HG03045 (cell line): Measurements from ENCODE around the gene MIB2.
"Not testable (repeated sequence)": the region's sequence is repeated elsewhere in the genome, so short reads cannot be mapped to it uniquely, and the experiment has no call there.

ENCODE experiments used
- ATAC-seq: cut with Tn5 transposase; IDR thresholded peaks from one replicate; pipeline ENCODE4 v1.9.1; 2021; ENCODE audit warnings: mild to moderate bottlenecking, moderate library complexity; ENCODE audit not compliant: unreplicated experiment

The MIB2 gene

DNA sequence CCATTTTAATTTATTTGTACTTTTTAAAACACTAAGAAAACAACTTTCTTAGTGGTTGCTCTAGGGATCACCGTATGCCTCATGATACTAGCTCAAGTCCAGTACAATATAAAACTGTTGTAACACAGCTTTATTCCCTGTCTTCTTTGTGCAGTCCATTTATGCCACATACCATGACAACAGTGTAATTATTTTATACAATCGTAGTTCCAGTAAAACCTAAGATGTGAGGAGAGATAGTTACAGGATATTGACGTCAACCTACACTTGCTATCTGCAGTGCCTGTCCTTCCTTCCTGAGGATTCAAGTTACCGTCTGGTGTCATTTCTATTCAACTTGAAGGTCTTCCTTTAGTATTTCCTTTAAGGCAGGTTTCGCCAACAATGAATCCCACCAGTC, 31.0 kb downstream of the MIB2 start:
- ATAC-seq, result not testable (repeated sequence)

DNA sequence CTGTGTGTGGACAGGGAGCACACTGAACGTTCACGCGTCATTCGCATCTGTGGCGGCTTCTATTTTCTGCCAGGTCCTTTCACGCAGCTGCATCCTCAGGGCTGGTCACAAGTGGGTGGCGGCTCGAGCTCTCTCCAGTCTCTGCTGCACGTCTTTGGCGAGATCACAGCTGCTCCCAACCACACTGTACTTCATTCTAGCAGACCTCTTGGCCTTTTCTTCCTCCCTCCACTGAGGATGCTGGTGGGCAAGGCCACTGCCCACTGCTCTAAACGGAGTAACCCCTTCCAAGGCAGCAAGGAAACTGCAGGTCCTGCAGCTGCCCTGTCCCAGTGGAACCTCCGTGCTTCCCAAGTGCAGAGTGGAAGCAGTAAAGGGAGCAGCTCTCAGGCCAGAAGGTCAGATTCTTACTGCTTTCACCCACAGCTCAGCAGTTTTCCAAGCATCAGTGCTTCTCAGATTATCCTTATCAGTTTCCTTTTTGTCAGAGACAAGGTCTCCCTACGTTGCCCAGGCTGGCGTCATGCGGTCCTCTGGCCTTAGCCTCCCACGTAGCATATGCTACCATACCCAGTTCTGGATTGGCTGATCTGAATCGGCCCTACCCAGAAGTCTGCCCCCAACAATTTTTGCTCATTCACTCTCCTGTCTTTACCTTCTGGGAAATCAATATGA, 32.4 kb downstream of the MIB2 start:
- ATAC-seq, result not testable (repeated sequence)

DNA sequence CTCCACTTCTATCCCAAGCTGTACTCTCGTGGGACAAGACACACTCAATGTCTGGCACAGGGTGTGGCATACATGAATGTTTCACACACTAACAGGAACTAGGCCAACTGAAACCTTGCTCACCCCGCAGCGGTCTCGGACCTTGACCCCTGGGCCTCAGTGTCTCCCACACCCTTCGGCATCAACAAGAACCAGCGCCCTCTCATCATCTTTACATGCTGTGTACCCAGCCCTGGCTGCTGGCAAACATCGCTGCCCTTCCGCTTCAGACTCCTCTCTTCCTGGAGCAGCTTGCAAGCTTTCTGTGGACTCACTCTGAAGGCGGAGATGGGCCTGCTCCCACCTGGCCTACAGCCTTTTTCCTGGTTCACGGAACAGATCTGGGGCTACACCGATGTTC, 33.0 kb downstream of the MIB2 start:
- ATAC-seq, result not testable (repeated sequence)

DNA sequence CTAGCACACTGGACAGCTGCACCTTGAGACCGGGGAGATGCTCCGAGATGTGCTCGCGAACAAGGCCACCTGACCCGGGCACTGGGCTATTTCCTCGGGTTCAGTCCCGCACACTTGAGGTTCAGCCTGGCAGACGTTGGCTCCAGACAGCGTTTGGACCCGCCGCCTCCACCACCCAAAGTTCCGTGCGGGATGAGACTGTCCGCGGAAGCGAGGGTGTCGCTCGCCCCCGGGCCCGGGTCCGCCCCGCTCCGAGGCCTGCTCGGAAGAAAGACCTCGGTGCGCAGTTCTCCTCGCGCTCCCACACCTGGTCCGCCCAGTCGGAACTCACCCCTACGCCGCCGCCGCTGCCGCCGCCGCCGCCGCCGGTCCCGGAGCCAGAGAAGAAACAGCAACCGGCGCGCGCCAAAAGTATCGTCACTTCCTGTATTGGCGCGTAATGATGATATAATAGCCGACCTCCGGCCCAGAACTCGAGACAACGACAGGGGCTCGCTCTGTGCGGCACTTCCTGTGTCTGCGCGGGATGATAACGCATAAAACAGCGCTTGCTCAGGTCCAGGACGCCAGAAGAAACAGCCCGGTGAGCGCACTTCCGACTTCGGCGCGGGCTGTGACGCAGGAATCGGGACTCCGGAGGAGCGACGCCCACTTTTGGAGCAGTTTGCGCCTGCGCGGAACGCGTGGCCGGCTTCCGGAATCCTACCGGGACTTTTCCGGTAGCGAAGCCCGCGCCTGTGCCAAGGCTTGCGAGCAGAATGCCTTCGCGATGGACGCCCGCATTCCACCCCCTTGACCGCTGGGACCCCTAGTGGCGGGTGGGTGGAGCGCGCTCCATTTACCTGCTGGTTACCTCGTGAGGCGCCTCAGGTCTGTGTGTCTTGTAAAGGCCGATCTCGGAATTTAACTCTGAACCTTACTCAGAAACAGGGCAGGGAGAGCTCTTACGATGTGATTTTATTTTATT, 43.6 kb downstream of the MIB2 start, which contains the start of gene CDK11B:
Gene CDK11B (minus strand): TSS at position 422 of the 967 bp plus-strand sequence. CDS start 1,519 bp downstream, outside the sequence.
- ATAC-seq, result peak; percentile 81

DNA sequence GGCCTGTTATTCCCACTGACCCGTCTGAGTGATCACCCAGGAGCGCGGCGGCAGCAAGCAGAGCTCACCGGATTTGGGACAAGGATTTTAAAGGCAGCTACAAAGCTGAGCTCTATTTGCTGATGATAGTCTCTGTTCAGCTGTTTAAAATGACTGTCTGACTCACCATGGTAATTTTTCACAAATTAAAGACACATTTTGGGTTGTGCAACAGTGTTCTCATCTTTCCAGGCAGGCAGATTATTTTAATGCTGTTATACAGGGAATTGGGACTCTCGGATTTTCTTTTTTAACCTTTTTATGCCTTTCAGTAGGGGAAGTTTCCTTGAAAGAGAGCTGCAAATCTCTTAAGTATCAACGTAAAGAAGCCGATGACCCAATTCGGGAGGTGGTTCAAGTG, 47.1 kb downstream of the MIB2 start:
- not testable (repeated sequence) for ATAC-seq

DNA sequence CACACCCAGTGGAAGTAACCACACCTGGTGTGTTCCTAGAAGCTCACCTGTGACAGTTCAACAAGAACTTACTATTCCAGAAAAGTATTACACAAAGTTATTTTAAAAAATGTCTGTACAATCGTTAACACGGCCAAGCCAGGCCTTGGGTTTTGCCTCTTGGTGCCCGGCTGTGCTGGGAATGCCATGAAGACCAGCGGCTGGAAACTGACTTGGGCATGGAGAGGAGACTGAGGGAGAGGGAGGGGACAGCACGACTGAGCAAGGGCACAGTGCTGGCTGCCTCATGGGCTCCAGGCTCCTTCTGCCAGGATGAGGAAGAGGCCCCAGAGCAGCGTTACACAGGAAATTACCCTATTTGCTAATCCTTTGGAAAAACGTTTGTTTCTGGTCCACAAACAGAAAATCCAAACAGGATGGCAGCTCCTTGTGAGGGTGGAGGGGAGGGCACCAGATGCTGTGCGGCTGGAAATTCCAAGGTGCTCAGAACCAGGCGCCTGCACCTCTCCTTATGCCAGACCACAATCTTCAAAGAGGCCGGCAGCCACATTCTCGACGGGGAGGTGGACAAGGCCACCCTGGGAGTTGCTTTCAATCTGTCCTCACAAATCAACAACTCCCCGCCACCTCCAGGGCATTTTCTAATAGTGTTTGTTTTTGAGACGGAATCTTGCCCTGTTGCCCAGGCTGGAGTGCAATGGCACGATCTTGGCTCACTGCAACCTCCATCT, 47.7 kb downstream of the MIB2 start:
- not testable (repeated sequence) for ATAC-seq

DNA sequence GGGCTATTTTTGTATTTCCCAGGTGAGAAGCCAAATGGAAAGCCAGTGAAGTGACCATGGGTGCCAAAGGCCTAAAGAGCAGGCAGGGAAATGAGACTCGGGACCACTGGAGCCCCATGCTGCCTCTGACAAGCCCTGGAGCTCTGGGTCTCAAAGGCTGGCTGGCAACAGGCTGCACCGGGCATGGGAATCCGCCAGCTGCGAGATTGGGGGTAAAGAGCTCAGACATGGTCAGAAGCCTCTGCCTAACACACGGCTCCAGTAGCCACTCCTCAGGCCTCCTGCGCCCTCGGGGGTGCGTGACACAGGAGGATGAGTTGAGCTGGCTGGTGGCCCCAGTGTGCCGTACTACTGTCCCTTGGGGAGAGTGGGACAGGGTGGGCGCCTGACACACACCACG, 49.0 kb downstream of the MIB2 start:
- not testable (repeated sequence) for ATAC-seq

DNA sequence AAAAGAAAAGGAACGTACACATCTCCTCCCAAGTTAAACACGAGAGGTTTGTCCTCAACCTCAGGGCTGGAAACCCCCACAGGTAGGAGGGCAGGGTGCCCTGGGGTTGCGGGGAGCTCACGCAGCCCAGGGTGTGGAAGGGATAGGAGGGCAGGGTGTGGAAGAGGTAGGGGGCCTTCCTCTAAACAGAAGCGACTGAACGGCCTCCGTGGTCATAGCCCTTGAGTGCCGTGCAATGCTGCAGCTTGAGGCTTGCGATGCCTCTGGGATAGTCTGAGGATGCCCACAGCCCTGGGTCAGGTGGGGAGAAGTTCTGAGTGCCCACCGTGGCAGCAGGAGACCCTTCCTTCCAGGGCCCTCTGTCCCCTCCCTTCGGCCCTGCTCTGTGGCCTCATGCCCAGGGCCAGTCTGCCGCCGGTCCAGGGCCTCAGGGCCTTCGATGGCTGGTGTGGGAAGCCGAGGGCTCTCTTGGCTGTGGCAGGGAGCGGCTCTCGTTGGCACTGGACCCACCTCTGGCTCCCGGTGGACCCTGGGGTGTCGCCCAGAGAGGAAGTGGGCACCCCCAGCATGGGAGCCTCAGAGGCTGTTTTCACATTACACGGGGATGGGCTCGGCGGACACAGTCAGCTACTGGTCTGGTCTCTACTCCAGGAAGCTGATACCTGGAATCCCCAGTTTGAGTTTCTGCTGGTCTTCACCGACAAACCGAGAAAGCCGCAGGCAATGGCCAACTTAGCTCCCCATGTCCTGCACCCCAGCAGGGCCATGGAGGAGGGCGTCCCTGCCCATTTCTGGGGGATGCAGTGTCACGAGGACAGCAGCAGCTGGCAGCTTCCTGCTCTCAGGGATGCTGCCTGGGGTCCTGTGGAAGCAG, 49.9 kb downstream of the MIB2 start:
- no peak for ATAC-seq

DNA sequence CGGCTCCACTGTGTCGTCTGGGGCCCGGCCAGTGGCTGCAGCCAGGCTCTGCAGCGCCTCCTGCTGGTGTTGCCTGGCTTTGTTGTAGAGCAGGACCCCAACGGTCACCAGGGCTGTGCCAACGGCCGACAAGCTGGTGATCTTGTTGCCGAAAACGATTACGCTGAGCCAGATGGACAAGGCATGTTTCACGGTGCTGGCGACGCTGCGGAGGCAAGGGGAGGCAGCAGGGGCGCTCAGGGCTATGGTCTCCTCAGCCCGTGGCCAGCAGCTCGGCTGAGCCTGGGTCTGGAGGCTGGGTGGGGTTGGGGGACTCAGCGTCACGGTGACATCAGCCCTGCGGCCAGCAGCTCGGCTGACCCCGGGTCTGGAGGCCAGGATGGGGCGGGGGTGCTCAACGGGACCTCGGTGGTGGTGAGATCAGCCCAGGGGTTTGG, 50.5 kb downstream of the MIB2 start:
- no peak for ATAC-seq

DNA sequence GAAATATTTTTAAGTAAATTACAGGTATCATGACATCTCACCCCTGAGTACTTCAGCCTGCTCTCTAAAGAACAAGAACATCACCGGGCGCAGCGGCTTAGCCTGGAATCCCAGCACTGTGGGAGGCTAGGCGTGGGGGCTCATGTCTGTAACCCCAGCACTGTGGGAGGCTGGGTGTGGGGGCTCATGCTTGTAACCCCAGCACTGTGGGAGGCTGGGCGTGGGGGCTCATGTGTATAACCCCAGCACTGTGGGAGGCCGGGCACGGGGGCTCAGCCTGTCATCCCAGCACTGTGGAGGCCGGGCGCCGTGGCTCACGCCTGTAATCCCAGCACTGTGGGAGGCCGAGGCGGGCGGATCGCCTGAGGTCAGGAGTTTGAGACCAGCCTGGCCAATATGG, 51.2 kb downstream of the MIB2 start:
- ATAC-seq, result no peak

DNA sequence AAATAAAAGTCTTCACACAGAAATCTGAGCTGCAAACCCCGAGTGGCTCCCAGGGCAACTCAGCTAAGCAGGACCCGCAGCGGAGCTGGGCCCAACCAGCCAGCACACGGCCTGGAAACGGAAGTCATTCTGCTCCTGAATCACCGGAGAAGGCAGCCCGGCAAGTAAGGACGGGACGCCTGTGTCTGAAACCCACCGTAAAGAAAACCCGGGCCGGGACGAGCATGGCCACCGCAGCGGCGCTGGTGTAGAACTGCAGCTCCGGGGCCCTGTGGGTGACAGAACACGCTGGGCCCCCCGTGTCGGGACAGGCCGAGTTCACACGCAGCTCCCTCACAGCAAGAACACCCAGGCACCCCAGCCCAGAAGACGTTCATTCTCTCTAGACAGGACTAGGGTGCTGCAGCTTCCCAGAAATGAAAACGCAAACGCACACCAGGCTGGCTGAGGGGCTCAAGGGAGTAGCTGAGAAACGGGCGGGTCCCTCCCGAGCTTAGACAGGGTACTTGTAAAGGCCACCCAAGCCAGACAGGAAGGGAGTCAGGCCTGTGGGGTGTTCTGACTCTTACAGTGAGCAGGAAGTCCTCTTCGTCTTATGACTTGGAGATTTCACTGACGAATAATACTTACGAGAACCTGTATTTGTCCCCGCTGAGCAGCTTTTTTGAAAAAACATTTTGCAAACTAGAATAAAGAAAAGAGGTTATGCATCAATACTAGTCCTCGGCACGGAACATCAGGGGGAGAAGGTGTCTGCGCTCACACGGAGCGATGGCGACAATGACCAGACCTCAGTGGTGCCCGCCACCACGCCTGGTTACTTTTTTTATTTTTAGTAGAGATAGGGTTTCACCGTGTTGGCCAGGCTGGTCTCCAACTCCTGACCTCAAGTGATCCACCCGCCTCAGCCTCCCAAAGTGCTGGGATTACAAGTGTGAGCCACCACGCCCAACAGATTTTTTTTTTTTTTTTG, 54.5 kb downstream of the MIB2 start:
- ATAC-seq, result no peak

DNA sequence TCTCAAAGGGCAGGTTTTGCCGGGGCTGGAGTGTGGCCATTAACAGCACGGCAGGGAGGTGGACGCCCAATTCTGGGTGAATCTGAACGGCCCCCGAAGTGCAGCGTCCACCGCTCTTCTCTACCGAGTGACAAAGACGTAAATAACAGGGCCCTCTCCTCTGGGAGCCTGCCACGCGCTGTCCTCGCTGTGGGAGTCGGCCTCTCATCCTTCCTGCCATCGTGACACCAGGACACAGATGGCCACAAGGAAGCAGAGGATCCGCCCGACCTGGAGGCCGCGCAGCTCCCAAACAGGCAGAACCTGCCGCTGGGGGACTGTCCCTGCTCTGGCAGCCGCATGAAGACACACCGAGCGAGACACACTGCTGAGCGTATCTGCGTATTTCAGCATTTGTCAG, 55.6 kb downstream of the MIB2 start:
- no peak for ATAC-seq

DNA sequence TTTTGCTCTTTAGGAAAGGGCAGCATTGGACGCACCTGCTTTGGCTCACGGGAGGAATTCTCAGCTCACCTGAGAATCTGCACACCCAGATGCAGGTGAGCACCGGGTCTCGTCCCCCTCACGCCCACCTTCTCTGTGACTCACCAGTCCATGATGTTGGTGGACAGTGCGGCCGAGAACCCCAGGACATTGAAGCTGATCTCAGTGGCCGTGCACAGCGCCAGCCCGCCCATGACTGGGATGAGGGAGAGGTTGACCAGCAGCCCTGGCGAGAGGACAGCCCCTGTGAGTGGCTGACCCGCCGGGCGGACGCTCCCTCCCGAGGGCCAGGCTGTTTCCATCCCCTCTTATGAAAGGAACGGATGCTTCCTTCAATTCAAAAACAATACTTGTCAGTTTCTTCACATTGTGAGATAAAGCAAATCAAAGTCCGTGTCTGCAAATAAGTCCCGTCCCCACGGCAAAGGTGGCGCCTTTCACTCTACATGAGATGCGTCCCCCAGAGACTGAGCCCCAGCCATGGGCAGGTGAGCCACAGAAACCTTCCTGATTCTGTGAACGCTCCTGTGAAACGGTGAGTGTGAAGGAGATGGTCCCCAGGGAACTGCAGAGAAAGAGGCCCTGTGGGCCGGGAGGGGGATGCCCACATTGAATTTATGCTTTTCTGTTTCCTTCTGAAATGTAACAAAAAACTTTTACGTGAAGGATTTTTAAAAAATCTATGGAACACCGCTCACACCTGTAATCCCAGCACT, 56.2 kb downstream of the MIB2 start:
- no peak for ATAC-seq

DNA sequence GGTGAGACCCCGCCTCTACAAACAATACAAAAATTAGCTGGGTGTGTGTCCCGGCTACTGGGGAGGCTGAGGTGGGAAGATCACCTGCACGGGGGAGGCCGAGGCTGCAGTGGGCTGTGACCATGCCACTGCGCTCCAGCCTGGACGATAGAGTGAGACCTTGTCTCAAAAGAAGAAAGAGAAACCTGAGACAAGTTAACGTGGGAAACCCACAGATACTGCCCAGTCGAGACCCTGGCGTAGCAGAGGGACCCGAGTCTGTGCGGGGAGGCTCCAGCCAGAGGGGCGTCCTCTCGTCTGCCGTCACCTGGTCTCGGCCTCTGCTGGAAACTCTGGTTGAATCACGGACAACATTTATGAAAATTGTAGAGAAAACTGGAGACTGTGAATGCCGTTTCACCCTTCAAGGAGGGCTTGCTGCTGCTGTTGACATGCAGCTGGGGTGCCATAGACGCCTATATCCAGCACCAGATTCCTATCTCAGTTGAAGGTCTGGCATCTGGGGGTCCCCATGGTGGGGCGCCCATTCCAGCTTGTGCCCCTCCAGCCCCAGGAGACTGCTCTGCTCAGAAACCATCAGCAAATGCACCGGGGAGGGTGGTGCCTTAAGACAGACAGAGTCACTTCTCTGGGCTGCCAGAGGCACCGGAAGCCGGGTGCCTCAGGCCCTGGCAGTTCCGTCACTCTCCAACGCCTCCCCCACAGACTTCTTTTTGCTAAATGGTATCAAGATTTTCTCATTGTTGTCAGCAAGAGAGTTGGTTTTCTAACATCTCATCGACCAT, 57.1 kb downstream of the MIB2 start:
- ATAC-seq, result no peak

DNA sequence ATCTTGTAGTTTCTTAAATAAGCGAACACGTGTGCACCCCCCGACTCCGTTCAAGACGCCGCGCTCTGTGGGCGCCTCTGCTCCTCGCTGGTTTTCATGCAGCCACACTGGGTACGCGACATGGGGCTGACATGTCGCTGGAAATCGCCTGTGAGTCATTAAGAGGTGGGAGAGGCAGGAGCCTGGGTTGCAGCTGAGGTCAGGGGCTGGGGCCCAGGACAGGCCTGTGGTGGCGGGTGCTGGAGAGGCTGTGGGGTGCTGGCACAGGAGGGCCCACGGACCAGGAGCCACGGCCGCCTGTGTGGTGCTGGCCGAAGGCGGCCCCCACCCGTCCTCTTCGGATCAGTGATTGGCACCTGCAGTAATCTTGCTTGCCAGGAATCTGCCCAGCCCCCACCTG, 59.5 kb downstream of the MIB2 start:
- not testable (repeated sequence) for ATAC-seq

DNA sequence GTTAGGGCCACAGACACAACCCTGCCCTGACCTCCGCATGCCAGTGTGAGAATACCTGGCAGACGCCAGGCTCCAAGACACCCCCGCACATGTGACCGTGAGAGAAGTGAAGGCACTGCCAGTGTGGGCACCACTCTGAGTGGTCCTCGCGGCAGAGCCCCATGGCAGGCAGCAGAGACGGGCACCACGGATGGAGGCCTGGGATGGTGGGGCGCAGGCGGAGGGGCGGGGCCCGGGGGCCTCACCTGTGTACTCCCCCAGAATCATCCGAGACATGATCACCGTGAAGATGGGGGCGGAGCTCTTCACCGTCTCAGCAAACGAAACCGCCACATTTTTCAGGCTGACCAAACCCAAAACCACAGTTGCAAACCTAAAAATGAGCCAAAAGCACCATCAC, 59.9 kb downstream of the MIB2 start:
- ATAC-seq, result not testable (repeated sequence)

DNA sequence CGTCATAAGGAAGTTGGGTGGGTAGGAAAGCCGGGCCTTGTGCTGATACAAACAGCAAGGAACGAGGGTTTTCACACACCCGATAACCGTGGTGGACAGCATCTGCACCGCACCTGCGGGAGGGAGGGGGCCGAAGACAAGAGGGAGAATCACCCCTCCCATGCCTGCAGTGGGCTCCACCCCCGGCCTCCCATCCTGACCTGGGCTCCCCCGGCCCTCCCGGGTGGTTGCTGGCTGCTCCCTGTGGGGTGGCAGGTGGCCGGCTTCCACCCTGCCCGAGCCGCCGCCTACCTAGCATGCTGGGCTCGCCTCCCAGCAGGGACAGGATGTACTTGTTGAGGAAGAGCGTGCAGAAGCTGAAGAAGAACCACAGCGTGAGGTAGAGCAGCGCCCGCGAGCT, 60.8 kb downstream of the MIB2 start:
- ATAC-seq, result not testable (repeated sequence)
